GM23248 (cell line): Measurements from ENCODE around the gene PTPRN2.

Experiments
- EZH2 ChIP-seq: fragments of 200-600 bp; sonication (generic); IDR thresholded peaks from 2 replicates; pipeline ENCODE4 v1.6.1; 2018; ENCODE audit warnings: antibody characterized with exemption, mild to moderate bottlenecking; ENCODE audit not compliant: insufficient read depth, poor library complexity, severe bottlenecking
- EZH2phosphoT487 ChIP-seq: fragments of 200-600 bp; sonication (generic); IDR thresholded peaks from 2 replicates; pipeline ENCODE4 v1.6.1; 2018; ENCODE audit warnings: antibody characterized with exemption, moderate library complexity, mild to moderate bottlenecking, low read depth; ENCODE audit not compliant: insufficient read depth

GRCh38 chr7:158187694-158187994 lies 400.0 kb downstream of the PTPRN2 start:
- TF ChIP-seq EZH2phosphoT487: no peak
- no peak for TF ChIP-seq EZH2
